Measurements from ENCODE around the gene PTPN6. TPM values are rescaled to one million over a fixed set of nuclear protein-coding genes. Genes with fewer than 3 reads are reported as not detected.

The PTPN6 gene
- total and polyA plus RNA-seq, 2 of the 13 experiments (the other 11 are each of a cell fraction or from before 2014, with no cell fraction given): 10.5 to 10.6 TPM

GRCh38 chr12:6914246-6914946 is 36.8 kb upstream of the PTPN6 start, which contains the start of gene ENO2 (continued):
- no peak for TF ChIP-seq ZBTB40 (IDR thresholded peaks at IDR 0.05)
- TF ChIP-seq ZBTB40 (CRISPR knock-in tag; IDR thresholded peaks at IDR 0.05): no peak
- TF ChIP-seq HDAC2 (CRISPR knock-in tag; IDR thresholded peaks at IDR 0.05): 0 out of 2 replicates have a peak, but pooled peaks have one; percentile 3
- TF ChIP-seq MIER3 (CRISPR knock-in tag; IDR thresholded peaks at IDR 0.05; ENCODE audit: borderline replicate concordance): no peak
- TF ChIP-seq ZBTB49 (CRISPR knock-in tag; IDR thresholded peaks at IDR 0.05; ENCODE audit: borderline replicate concordance): no peak
- TF ChIP-seq ZNF550 (CRISPR knock-in tag; IDR thresholded peaks at IDR 0.05; ENCODE audit: borderline replicate concordance): 0 out of 2 replicates have a peak, but pooled peaks have one; percentile 50
- TF ChIP-seq STAT6 (CRISPR knock-in tag; IDR thresholded peaks at IDR 0.05; ENCODE audit: borderline replicate concordance): 0 out of 2 replicates have a peak, but pooled peaks have one; percentile 24
- peak; percentile 33; the same call in 1 of the 2 replicates for TF ChIP-seq ISL2 (CRISPR knock-in tag; IDR thresholded peaks at IDR 0.05)
- TF ChIP-seq BRF2 (CRISPR knock-in tag; IDR thresholded peaks at IDR 0.05): no peak
- TF ChIP-seq SIN3A (IDR thresholded peaks at IDR 0.05; ENCODE audit: borderline replicate concordance, low read depth, low read length): no peak
- TF ChIP-seq PPARG (CRISPR knock-in tag; conservative IDR thresholded peaks at IDR 0.05): no peak
- no peak for TF ChIP-seq ZNF713 (CRISPR knock-in tag; IDR thresholded peaks at IDR 0.05)
- TF ChIP-seq KDM6A (CRISPR knock-in tag; IDR thresholded peaks at IDR 0.05; ENCODE audit: low read depth): no peak
- TF ChIP-seq FOSL2 (CRISPR knock-in tag; IDR thresholded peaks at IDR 0.05): peak; percentile 83
